KMS-11 (cell line): ENCODE results near the gene POLR2J3.
"Not testable (repeated sequence)": the region's sequence is repeated elsewhere in the genome, so short reads cannot be mapped to it uniquely, and the experiment has no call there.

Experiments used
- H2AFZ ChIP-seq: fragments of 200-600 bp; sonication (generic); 2 replicates; pipeline ENCODE4 v1.6.1; 2016; ENCODE audit warnings: antibody characterized with exemption, mixed run types, low read depth
- H3K27ac ChIP-seq: fragments of 200-600 bp; sonication (generic); 2 replicates; pipeline ENCODE4 v1.6.1; 2016; ENCODE audit warnings: mild to moderate bottlenecking, mixed run types
- H3K27me3 ChIP-seq: fragments of 200-600 bp; sonication (generic); 2 replicates; pipeline ENCODE4 v1.6.1; 2017; ENCODE audit warnings: mild to moderate bottlenecking, low read depth, mixed run types, moderate library complexity; ENCODE audit not compliant: insufficient read depth
- H3K36me3 ChIP-seq: fragments of 200-600 bp; sonication (generic); 2 replicates; pipeline ENCODE4 v1.6.1; 2017; ENCODE audit warnings: mild to moderate bottlenecking, mixed run types; ENCODE audit not compliant: insufficient read depth
- H3K4me1 ChIP-seq: fragments of 200-600 bp; sonication (generic); 2 replicates; pipeline ENCODE4 v1.6.1; 2016; ENCODE audit warnings: mild to moderate bottlenecking, low read depth, mixed run types; ENCODE audit not compliant: poor library complexity, severe bottlenecking
- H3K4me2 ChIP-seq: fragments of 200-600 bp; sonication (generic); 2 replicates; pipeline ENCODE4 v1.7.0; 2016; ENCODE audit warnings: mild to moderate bottlenecking, mixed run types
- H3K4me3 ChIP-seq: fragments of 200-600 bp; sonication (generic); IDR thresholded peaks from 2 replicates; pipeline ENCODE4 v1.6.1; 2017; ENCODE audit warnings: low read depth, low read length, mixed read lengths; ENCODE audit not compliant: insufficient read depth
- H3K79me2 ChIP-seq: fragments of 200-600 bp; sonication (generic); 2 replicates; pipeline ENCODE4 v1.6.1; 2016; ENCODE audit warnings: low read depth, mixed run types; ENCODE audit not compliant: insufficient read depth
- H3K9ac ChIP-seq: fragments of 200-600 bp; sonication (generic); 2 replicates; pipeline ENCODE4 v1.6.1; 2016; ENCODE audit warnings: mild to moderate bottlenecking, mixed run types
- H4K20me1 ChIP-seq: fragments of 200-600 bp; sonication (generic); 2 replicates; pipeline ENCODE4 v1.6.1; 2016; ENCODE audit warnings: mild to moderate bottlenecking, mixed run types; ENCODE audit not compliant: insufficient read depth
- CTCF ChIP-seq: fragments of 200-600 bp; sonication (generic); conservative IDR thresholded peaks from 2 replicates; pipeline ENCODE4 v1.6.1; 2017; ENCODE audit warnings: low read depth, mild to moderate bottlenecking, antibody characterized with exemption, low read length, moderate library complexity, mixed read lengths

Gene POLR2J3

GRCh38 chr7:102572261-102573239 is at the start of gene POLR2J3:
Gene POLR2J3, minus strand, starts transcription at chr7:102572583. Its CDS starts 62 bp downstream, at chr7:102572521.
- TF ChIP-seq CTCF, result 0 out of 2 replicates have a peak, but pooled peaks have one; percentile 17
- H3K27ac ChIP-seq, H3K4me1 ChIP-seq, H3K4me3 ChIP-seq, H4K20me1 ChIP-seq, H3K27me3 ChIP-seq, H2AFZ ChIP-seq, H3K36me3 ChIP-seq, H3K4me2 ChIP-seq, H3K79me2 ChIP-seq: not testable (repeated sequence)
- peak within 1 kb of the TSS; percentile 61; the same call in 1 of the 2 replicates for H3K9ac ChIP-seq

GRCh38 chr7:102618122-102618521 is 45.7 kb upstream of the POLR2J3 start:
- not testable (repeated sequence) for H3K79me2 ChIP-seq, H3K36me3 ChIP-seq, H2AFZ ChIP-seq, H3K27me3 ChIP-seq, H3K4me2 ChIP-seq, H4K20me1 ChIP-seq, H3K4me3 ChIP-seq, H3K4me1 ChIP-seq, H3K9ac ChIP-seq, H3K27ac ChIP-seq

- not testable (repeated sequence) for H3K4me2 ChIP-seq, H3K27me3 ChIP-seq, H4K20me1 ChIP-seq, H3K9ac ChIP-seq, H3K4me1 ChIP-seq, H3K36me3 ChIP-seq, H3K79me2 ChIP-seq, H3K27ac ChIP-seq, H2AFZ ChIP-seq, H3K4me3 ChIP-seq
Measured at GRCh38 chr7:102616507-102617125, 44.2 kb upstream of the POLR2J3 start, which contains the start of gene RASA4. Gene RASA4, minus strand, starts transcription at chr7:102616756. Its CDS starts 67 bp downstream, at chr7:102616689.

GRCh38 chr7:102615930-102616329 is 43.5 kb upstream of the POLR2J3 start:
- H3K27ac ChIP-seq, H2AFZ ChIP-seq, H3K9ac ChIP-seq, H3K4me2 ChIP-seq, H3K4me1 ChIP-seq, H3K27me3 ChIP-seq, H4K20me1 ChIP-seq, H3K4me3 ChIP-seq, H3K79me2 ChIP-seq, H3K36me3 ChIP-seq: not testable (repeated sequence)

GRCh38 chr7:102614873-102615272 is 42.5 kb upstream of the POLR2J3 start:
- not testable (repeated sequence) for H3K27ac ChIP-seq, H3K36me3 ChIP-seq, H3K9ac ChIP-seq, H3K4me3 ChIP-seq, H3K27me3 ChIP-seq, H2AFZ ChIP-seq, H3K4me2 ChIP-seq, H3K79me2 ChIP-seq, H3K4me1 ChIP-seq, H4K20me1 ChIP-seq

- H3K36me3 ChIP-seq, H3K27me3 ChIP-seq, H4K20me1 ChIP-seq, H3K79me2 ChIP-seq, H3K4me1 ChIP-seq, H3K4me2 ChIP-seq, H3K27ac ChIP-seq, H3K9ac ChIP-seq, H3K4me3 ChIP-seq, H2AFZ ChIP-seq: not testable (repeated sequence)
Measured at GRCh38 chr7:102614346-102614697, 41.9 kb upstream of the POLR2J3 start.

- H3K36me3 ChIP-seq, H3K4me1 ChIP-seq, H3K79me2 ChIP-seq, H3K4me3 ChIP-seq, H3K9ac ChIP-seq, H2AFZ ChIP-seq, H3K27me3 ChIP-seq, H4K20me1 ChIP-seq: not testable (repeated sequence)
- H3K27ac ChIP-seq, result peak overlapping the region; percentile 52
- H3K4me2 ChIP-seq, result peak overlapping the region; percentile 63; the same call in 1 of the 2 replicates
Measured at GRCh38 chr7:102613575-102614345, 41.4 kb upstream of the POLR2J3 start.

- H3K27ac ChIP-seq, result not testable (repeated sequence)
Measured at GRCh38 chr7:102611675-102612325, 39.4 kb upstream of the POLR2J3 start.

More at GRCh38 chr7:102611675-102612325, 39.4 kb upstream of the POLR2J3 start:
- not testable (repeated sequence) for H3K4me1 ChIP-seq, H3K79me2 ChIP-seq, H3K36me3 ChIP-seq, H3K9ac ChIP-seq, H2AFZ ChIP-seq, H3K4me2 ChIP-seq, H4K20me1 ChIP-seq, H3K4me3 ChIP-seq, H3K27me3 ChIP-seq
